ENCODE measurements around the gene NR2C2AP. TPM values are rescaled to one million over a fixed set of nuclear protein-coding genes. Genes with fewer than 3 reads are reported as not detected.

The NR2C2AP gene
- total and polyA plus RNA-seq, 8 donors = 6.8 to 19.1 (median 9.2) TPM

DNA sequence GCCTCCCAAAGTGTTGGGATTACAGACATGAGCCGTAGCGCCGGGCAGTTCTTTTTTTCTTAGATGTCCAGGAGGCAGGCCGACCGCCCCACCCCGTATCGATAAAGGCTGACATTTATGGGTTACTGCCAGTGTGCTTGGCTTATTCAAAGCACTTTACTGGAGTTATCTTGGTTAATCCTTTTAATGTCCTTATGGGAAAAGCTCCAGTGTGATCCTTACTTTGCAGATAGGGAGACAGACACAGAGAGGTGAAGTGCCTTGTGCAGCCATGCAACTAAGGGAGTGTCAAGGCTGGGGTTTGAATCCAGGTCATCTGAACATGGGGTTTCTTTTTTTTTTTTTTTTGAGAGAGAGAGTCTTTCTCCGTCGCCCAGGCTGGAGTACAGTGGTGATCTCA, 27.8 kb upstream of the NR2C2AP start:
- Histone ChIP-seq H3K4me1 (no peaks in the 10 kb centered on the region), H3K27me3 (no peaks in the 10 kb centered on the region), H3K27ac (no peak overlapping the region), H3K4me3 (no peak overlapping the region), H3K9me3 (no peaks in the 10 kb centered on the region), H3K36me3 (no peaks in the 10 kb centered on the region)
- ATAC-seq (no peak), DNase-seq (no peak), FAIRE-seq (no peak)
- TF ChIP-seq CTCF (IDR thresholded peaks at IDR 0.05) = no peak
- WGBS, 2 donors = 68 to 88% methylated on average over 9 of the region's 9 CpGs
- intact Hi-C loops (cut with DNase I) = no loop called here

- intact Hi-C loops (cut with DNase I) = no loop called here
- Histone ChIP-seq H3K27me3 (no peaks in the 10 kb centered on the region), H3K27ac (no peak overlapping the region), H3K4me1 (peaks cover 0 to 7% (median 0%) of the 10 kb centered on the region in 3 donors), H3K9me3 (no peaks in the 10 kb centered on the region), H3K36me3 (no peaks in the 10 kb centered on the region), H3K4me3 (no peak overlapping the region)
- DNase-seq (no peak), ATAC-seq (no peak), FAIRE-seq (no peak)
- 67 to 69% methylated on average over 3 of the region's 3 CpGs for WGBS, 2 donors
- TF ChIP-seq CTCF (IDR thresholded peaks at IDR 0.05) = no peak
Observed at GRCh38 chr19:19229701-19230100, 26.5 kb upstream of the NR2C2AP start.

- Histone ChIP-seq H3K27ac (no peak overlapping the region), H3K27me3 (no peaks in the 10 kb centered on the region), H3K9me3 (no peaks in the 10 kb centered on the region), H3K36me3 (no peaks in the 10 kb centered on the region), H3K4me3 (no peak overlapping the region), H3K4me1 (peaks cover 0 to 7% (median 0%) of the 10 kb centered on the region in 3 donors)
- WGBS, 2 donors = 72 to 73% methylated on average over 4 of the region's 4 CpGs
- intact Hi-C loops (cut with DNase I) = no loop called here
- FAIRE-seq (no peak), ATAC-seq (no peak), DNase-seq (no peak)
- no peak for TF ChIP-seq CTCF (IDR thresholded peaks at IDR 0.05)
Observed at GRCh38 chr19:19227217-19227616, 24.0 kb upstream of the NR2C2AP start.

DNA sequence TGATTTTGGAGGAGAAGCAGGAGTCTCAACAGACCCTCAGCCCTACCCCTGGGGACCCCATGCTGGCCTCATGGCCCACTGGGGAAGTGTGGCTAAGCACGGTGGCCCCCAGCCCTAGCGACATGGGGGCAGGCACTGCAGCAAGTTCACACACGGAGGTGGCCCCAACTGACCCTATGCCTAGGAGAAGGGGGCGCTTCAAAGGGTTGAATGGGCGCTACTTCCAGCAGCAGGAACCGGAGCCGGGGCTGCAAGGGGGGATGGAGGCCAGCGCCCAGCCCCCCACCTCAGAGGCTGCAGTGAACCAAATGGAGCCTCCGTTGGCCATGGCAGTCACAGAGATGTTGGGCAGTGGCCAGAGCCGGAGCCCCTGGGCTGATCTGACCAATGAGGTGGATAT, 23.4 kb upstream of the NR2C2AP start:
- ATAC-seq (no peak), FAIRE-seq (no peak), DNase-seq (no peak)
- Histone ChIP-seq H3K27ac (no peak overlapping the region), H3K4me3 (no peak overlapping the region), H3K4me1 (peaks cover 0 to 7% (median 0%) of the 10 kb centered on the region in 3 donors), H3K27me3 (no peaks in the 10 kb centered on the region), H3K36me3 (no peaks in the 10 kb centered on the region), H3K9me3 (no peaks in the 10 kb centered on the region)
- 52 to 54% methylated on average over 10 of the region's 10 CpGs for WGBS, 2 donors
- no peak for TF ChIP-seq CTCF (IDR thresholded peaks at IDR 0.05)
- intact Hi-C loops (cut with DNase I) = no loop called here

GRCh38 chr19:19226204-19226603, 23.0 kb upstream of the NR2C2AP start:
- H3K27me3 ChIP-seq = no peaks in the 10 kb centered on the region
- DNase-seq (no peak), FAIRE-seq (no peak), ATAC-seq (no peak)
- 74 to 81% methylated on average over 5 of the region's 5 CpGs for WGBS, 2 donors
- intact Hi-C loops (cut with DNase I) = no loop called here
- no peak overlapping the region for H3K4me3 ChIP-seq
- H3K4me1 ChIP-seq = peaks cover 0 to 7% (median 0%) of the 10 kb centered on the region in 3 donors
- H3K9me3 ChIP-seq = no peaks in the 10 kb centered on the region
- TF ChIP-seq CTCF (IDR thresholded peaks at IDR 0.05) = no peak
- H3K27ac ChIP-seq = no peak overlapping the region
- H3K36me3 ChIP-seq = no peaks in the 10 kb centered on the region

Measured in pancreas (tissue), 10 donors.